HCT116 (cell line): Measurements from ENCODE around the gene ZNF880. TPM values are rescaled to one million over a fixed set of nuclear protein-coding genes. Genes with fewer than 3 reads are reported as not detected.

Source experiments
- ATAC-seq: fragments of 200-7000 bp; cut with Tn5 transposase; 2 replicates; pipeline ENCODE4 v1.9.1; 2020; ENCODE audit warnings: mild to moderate bottlenecking, moderate library complexity
- BruUV-seq: library from RNA; stranded (reverse); fragments of 400-500 nt; replicated peaks from 2 replicates; lab custom pipeline; 2021; lab: Mats Ljungman, UMichigan
- CTCF ChIA-PET: fragments of 300-600 bp; sonication (Branson Sonifier 250); formaldehyde crosslinking; loops from one replicate; lab custom pipeline; 2021; ENCODE audit warnings: antibody characterized with exemption; lab: Charles Lee
- POLR2A ChIA-PET: fragments of 300-600, 350-600 bp; sonication (Branson Sonifier 250); formaldehyde crosslinking; loops from one replicate; lab custom pipeline; 2021; ENCODE audit warnings: antibody characterized with exemption; lab: Charles Lee
- RAD21 ChIA-PET, 2 experiments: fragments of 300-600 bp; sonication (Branson Sonifier 250); formaldehyde crosslinking; loops; one replicate each; lab custom pipeline; 2023; ENCODE audit warnings: low total read pairs in 2 of 2; ENCODE audit not compliant: uncharacterized antibody in 2 of 2, unreplicated experiment in 2 of 2, low non-redundant PET in 1 of 2; lab: Charles Lee
- DNase-seq: peaks from one replicate; pipeline ENCODE4 v3.0.0-alpha.2; 2010; ENCODE audit warnings: low read depth, low spot score
- H2AFZ ChIP-seq: fragments of 200-600 bp; shearing (Covaris generic), sonication (generic); 2 replicates; pipeline ENCODE4 v1.6.1; 2017; ENCODE audit warnings: low read depth, mixed run types, mixed read lengths, antibody characterized with exemption, low read length; ENCODE audit not compliant: poor library complexity, severe bottlenecking
- H3K27ac ChIP-seq: 2 replicates; pipeline ENCODE4 v1.5.1; 2012; ENCODE audit warnings: low read depth, low read length
- H3K27me3 ChIP-seq: fragments of 200-600 bp; sonication (generic); 2 replicates; pipeline ENCODE4 v1.6.1; 2016; ENCODE audit warnings: mixed run types, low read length, mixed read lengths; ENCODE audit not compliant: insufficient read depth
- H3K36me3 ChIP-seq, 2 experiments: fragments of 200-500 bp in 1 of 2; fragments of 200-600 bp in 1 of 2; sonication (Bioruptor generic) in 1 of 2; sonication (generic) in 1 of 2; 2 replicates each; pipeline versions ENCODE4 v1.5.1 to v1.6.1; 2014 to 2016; ENCODE audit warnings: low read length in 2 of 2, inconsistent platforms in 1 of 2, mixed read lengths in 1 of 2, mixed run types in 1 of 2; ENCODE audit not compliant: insufficient read depth in 2 of 2, control insufficient read depth in 1 of 2
- H3K4me1 ChIP-seq, 2 experiments: fragments of 200-600 bp in 1 of 2; sonication (generic) in 1 of 2; 2 replicates each; pipeline versions ENCODE4 v1.5.1 to v1.6.1; 2012 to 2017; ENCODE audit warnings: low read length in 2 of 2, inconsistent platforms in 1 of 2, mild to moderate bottlenecking in 1 of 2, mixed read lengths in 1 of 2, mixed run types in 1 of 2, moderate library complexity in 1 of 2; ENCODE audit not compliant: insufficient read depth in 2 of 2, control insufficient read depth in 1 of 2
- H3K4me2 ChIP-seq: fragments of 200-600 bp; sonication (generic); 2 replicates; pipeline ENCODE4 v1.6.1; 2017; ENCODE audit warnings: mixed run types, low read length, mixed read lengths
- H3K4me3 ChIP-seq, 2 experiments: fragments of 200-600 bp in 1 of 2; sonication (generic) in 1 of 2; replicated peaks in 1 of 2; 2 replicates each; pipeline ENCODE4 v1.5.1; 2011 to 2016; ENCODE audit warnings: low read length in 2 of 2, control low read depth in 1 of 2, low read depth in 1 of 2, mild to moderate bottlenecking in 1 of 2, mixed read lengths in 1 of 2, mixed run types in 1 of 2
- H3K79me2 ChIP-seq: fragments of 200-600 bp; sonication (generic); 2 replicates; pipeline ENCODE4 v1.6.1; 2017; ENCODE audit warnings: mild to moderate bottlenecking, mixed run types, low read length, moderate library complexity, mixed read lengths; ENCODE audit not compliant: insufficient read depth
- H3K9ac ChIP-seq: fragments of 200-600 bp; sonication (generic); 2 replicates; pipeline ENCODE4 v1.6.1; 2016; ENCODE audit warnings: low read length, mixed read lengths
- H3K9me2 ChIP-seq: fragments of 200-600 bp; sonication (generic), shearing (Covaris generic); 2 replicates; pipeline ENCODE4 v1.6.1; 2017; ENCODE audit warnings: mixed run types, mild to moderate bottlenecking, moderate library complexity; ENCODE audit not compliant: insufficient read depth
- H3K9me3 ChIP-seq, 2 experiments: fragments of 200-500 bp in 1 of 2; fragments of 200-600 bp in 1 of 2; sonication (Bioruptor generic) in 1 of 2; sonication (generic) in 1 of 2; 2 replicates each; pipeline ENCODE4 v1.6.1; 2014 to 2017; ENCODE audit warnings: low read length in 2 of 2, mixed read lengths in 2 of 2, inconsistent platforms in 1 of 2, low read depth in 1 of 2, mild to moderate bottlenecking in 1 of 2, mixed run types in 1 of 2, moderate library complexity in 1 of 2; ENCODE audit not compliant: control insufficient read depth in 1 of 2, insufficient read depth in 1 of 2
- H4K20me1 ChIP-seq: fragments of 200-600 bp; sonication (generic), shearing (Covaris generic); 2 replicates; pipeline ENCODE4 v1.6.1; 2017; ENCODE audit warnings: mixed run types, mild to moderate bottlenecking, moderate library complexity; ENCODE audit not compliant: insufficient read depth
- CEBPB ChIP-seq: IDR thresholded peaks from 2 replicates; pipeline ENCODE4 v1.6.1; 2012; ENCODE audit warnings: low read depth
- EGR1 ChIP-seq: IDR thresholded peaks from 2 replicates; pipeline ENCODE4 v1.6.1; 2012; ENCODE audit warnings: low read depth
- EZH2phosphoT487 ChIP-seq: fragments of 200-600 bp; IDR thresholded peaks from 2 replicates; pipeline ENCODE4 v1.6.1; 2018; ENCODE audit warnings: antibody characterized with exemption, borderline replicate concordance
- POLR2A ChIP-seq: IDR thresholded peaks from 2 replicates; pipeline ENCODE4 v1.7.0; 2011; ENCODE audit warnings: borderline replicate concordance; ENCODE audit not compliant: insufficient read depth, insufficient read length; ENCODE audit errors: extremely low read depth
- POLR2AphosphoS5 ChIP-seq: IDR thresholded peaks from 2 replicates; pipeline ENCODE4 v1.6.1; 2011; ENCODE audit warnings: mild to moderate bottlenecking, low read depth, low read length, moderate library complexity
- RAD21 ChIP-seq: IDR thresholded peaks from 2 replicates; pipeline ENCODE4 v1.6.1; 2012; ENCODE audit warnings: low read depth, mild to moderate bottlenecking
- SP1 ChIP-seq: IDR thresholded peaks from 2 replicates; pipeline ENCODE4 v1.6.1; 2012; ENCODE audit warnings: low read depth
- SRF ChIP-seq: IDR thresholded peaks from 2 replicates; pipeline ENCODE4 v1.6.1; 2012; ENCODE audit warnings: low read depth
- ZFX ChIP-seq: fragments of 450-650 bp; IDR thresholded peaks from 2 replicates; pipeline ENCODE4 v1.6.1; 2017
- ZNF274 ChIP-seq: fragments of 200-500 bp; sonication (Bioruptor generic); IDR thresholded peaks from 2 replicates; pipeline ENCODE4 v1.6.1; 2014; ENCODE audit warnings: mild to moderate bottlenecking, low read depth, low read length, inconsistent platforms
- intact Hi-C: fragments of 100-400 bp; cut with micrococcal nuclease; formaldehyde crosslinking; loops from 2 replicates; pipeline ENCODE4 v1.10.0; 2022
- total RNA-seq: library from RNA; stranded (reverse); gene quantifications from one replicate; pipeline ENCODE4 v1.2.1, GENCODE V29; 2021; ENCODE audit not compliant: unreplicated experiment
- TF ChIP-seq, protein P1 (sequence below): IDR thresholded peaks from 2 replicates; pipeline ENCODE4 v1.6.1; 2012; ENCODE audit warnings: low read depth
- TF ChIP-seq, protein P2 (sequence below), 3 experiments: fragments of 200-600 bp in 1 of 3; sonication (generic) in 1 of 3; IDR thresholded peaks in 2 of 3; conservative IDR thresholded peaks in 1 of 3; 2 replicates each; pipeline ENCODE4 v1.5.1; 2012 to 2017; ENCODE audit warnings: low read depth in 2 of 3, low read length in 2 of 3, antibody characterized with exemption in 1 of 3, borderline replicate concordance in 1 of 3, control low read depth in 1 of 3, mild to moderate bottlenecking in 1 of 3, mixed read lengths in 1 of 3, mixed run types in 1 of 3, moderate library complexity in 1 of 3; ENCODE audit not compliant: insufficient read depth in 1 of 3
- TF ChIP-seq, protein P3 (sequence below): IDR thresholded peaks from 2 replicates; pipeline ENCODE4 v1.6.1; 2012
- TF ChIP-seq, protein P4 (sequence below): IDR thresholded peaks from 2 replicates; pipeline ENCODE4 v1.6.1; 2012

The ZNF880 gene
- total RNA-seq, 1 experiment from 2014 or later: not detected

DNA sequence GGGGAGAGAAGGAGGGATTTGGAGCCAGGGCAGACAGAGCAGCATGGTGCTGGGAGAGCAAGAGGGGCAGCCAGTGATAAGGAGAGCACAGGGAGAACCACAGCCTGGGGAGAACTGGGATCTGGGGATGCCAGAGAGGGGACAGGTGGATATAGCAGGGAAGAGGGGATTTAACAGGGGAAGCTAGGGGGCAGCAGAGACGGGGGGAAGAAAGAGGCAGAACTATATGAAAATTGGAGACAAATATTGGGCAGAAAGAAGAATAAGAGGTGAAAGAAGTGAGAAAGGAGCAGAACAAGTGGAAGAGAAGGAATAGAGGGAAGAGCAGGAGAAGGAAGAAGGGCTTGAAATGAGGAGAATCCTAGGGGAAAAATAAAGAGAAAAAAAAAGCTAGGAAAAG, 21.4 kb downstream of the ZNF880 start:
- ATAC-seq: no peak
- TF ChIP-seq RAD21: peak; percentile 20; the same call in 1 of the 2 replicates
- TF ChIP-seq, protein P1, sequence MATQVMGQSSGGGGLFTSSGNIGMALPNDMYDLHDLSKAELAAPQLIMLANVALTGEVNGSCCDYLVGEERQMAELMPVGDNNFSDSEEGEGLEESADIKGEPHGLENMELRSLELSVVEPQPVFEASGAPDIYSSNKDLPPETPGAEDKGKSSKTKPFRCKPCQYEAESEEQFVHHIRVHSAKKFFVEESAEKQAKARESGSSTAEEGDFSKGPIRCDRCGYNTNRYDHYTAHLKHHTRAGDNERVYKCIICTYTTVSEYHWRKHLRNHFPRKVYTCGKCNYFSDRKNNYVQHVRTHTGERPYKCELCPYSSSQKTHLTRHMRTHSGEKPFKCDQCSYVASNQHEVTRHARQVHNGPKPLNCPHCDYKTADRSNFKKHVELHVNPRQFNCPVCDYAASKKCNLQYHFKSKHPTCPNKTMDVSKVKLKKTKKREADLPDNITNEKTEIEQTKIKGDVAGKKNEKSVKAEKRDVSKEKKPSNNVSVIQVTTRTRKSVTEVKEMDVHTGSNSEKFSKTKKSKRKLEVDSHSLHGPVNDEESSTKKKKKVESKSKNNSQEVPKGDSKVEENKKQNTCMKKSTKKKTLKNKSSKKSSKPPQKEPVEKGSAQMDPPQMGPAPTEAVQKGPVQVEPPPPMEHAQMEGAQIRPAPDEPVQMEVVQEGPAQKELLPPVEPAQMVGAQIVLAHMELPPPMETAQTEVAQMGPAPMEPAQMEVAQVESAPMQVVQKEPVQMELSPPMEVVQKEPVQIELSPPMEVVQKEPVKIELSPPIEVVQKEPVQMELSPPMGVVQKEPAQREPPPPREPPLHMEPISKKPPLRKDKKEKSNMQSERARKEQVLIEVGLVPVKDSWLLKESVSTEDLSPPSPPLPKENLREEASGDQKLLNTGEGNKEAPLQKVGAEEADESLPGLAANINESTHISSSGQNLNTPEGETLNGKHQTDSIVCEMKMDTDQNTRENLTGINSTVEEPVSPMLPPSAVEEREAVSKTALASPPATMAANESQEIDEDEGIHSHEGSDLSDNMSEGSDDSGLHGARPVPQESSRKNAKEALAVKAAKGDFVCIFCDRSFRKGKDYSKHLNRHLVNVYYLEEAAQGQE: no peak
- H2AFZ ChIP-seq: no peak overlapping the region
- ChIA-PET POLR2A (no interaction called here), CTCF (no interaction called here), RAD21 (no interaction called here)
- H3K79me2 ChIP-seq: no peaks in the 10 kb centered on the region
- BruUV-seq: no TSS peak
- H3K9me2 ChIP-seq: no peaks in the 10 kb centered on the region
- peaks cover 0 to 10% of the 10 kb centered on the region in 2 experiments; a peak in 2 of 4 replicates for H3K9me3 ChIP-seq
- intact Hi-C loops: no loop called here
- H3K36me3 ChIP-seq: no peaks in the 10 kb centered on the region
- H3K27me3 ChIP-seq: no peaks in the 10 kb centered on the region
- no peak overlapping the region for H3K4me3 ChIP-seq
- DNase-seq: no peak
- no peaks in the 10 kb centered on the region for H3K4me1 ChIP-seq
- no peak overlapping the region for H3K4me2 ChIP-seq
- no peaks in the 10 kb centered on the region for H4K20me1 ChIP-seq
- H3K27ac ChIP-seq: no peak overlapping the region
- no peak overlapping the region for H3K9ac ChIP-seq

DNA sequence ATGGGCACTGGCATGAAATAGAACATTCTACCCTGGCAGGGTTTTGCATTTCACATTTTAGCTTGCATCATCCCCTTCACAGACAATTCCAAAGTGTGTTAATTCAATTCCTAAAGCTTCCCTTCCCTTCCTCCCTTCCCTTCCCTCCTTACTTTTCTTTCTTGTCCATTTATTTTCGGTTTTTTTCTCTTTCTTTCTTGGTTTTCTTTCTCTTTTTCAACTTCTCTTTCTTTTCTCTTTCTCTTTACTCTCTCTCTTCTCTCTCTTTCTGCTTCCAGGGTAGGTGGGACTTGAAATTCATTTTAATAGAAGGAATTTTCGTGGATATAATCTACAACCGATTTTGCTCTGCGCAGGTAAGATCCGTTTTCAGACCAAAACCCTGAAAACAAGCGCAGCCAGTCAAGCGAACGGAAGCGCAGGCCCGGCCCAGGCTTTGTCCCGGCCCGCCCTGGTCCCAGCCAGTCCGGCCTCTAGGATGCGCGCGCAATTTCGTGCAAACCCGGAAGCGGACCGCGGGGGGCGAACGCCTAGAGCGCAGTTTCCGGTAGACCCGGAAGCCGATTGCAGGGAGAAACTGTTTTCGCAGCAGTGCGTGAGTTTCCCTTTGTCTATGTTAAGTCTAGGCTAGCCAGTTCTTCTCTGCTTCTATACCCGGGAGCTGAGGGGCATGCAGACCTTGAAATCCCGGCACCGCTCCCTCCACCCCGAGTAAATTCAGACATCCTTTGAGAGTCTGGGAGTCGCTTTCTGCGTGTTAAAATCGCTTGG, 27.8 kb downstream of the ZNF880 start, which contains the start of gene ZNF528:
Gene ZNF528, plus strand, starts transcription at position 540 of the 771 bp plus-strand sequence. CDS start 4,165 bp downstream, outside the sequence.
- Histone ChIP-seq H3K36me3 (no peaks in the 10 kb centered on the region), H3K79me2 (no peaks in the 10 kb centered on the region), H3K27ac (no peak within 1 kb of the TSS), H3K9ac (no peak within 1 kb of the TSS), H4K20me1 (no peaks in the 10 kb centered on the region), H3K27me3 (no peaks in the 10 kb centered on the region), H3K9me3 (peaks cover 0 to 5% of the 10 kb centered on the region in 2 experiments; a peak in 2 of 4 replicates), H3K9me2 (no peaks in the 10 kb centered on the region), H3K4me2 (no peak within 1 kb of the TSS), H3K4me1 (no peaks in the 10 kb centered on the region), H2AFZ (no peak within 1 kb of the TSS), H3K4me3 (no peak within 1 kb of the TSS)
- ATAC-seq (no peak), DNase-seq (no peak)
- TF ChIP-seq POLR2A (no peak), ZFX (no peak), ZNF274 (no peak), POLR2AphosphoS5 (no peak), RAD21 (no peak), EGR1 (no peak), CEBPB (no peak), SP1 (no peak), SRF (no peak), EZH2phosphoT487 (no peak)
- TF ChIP-seq, protein P2, sequence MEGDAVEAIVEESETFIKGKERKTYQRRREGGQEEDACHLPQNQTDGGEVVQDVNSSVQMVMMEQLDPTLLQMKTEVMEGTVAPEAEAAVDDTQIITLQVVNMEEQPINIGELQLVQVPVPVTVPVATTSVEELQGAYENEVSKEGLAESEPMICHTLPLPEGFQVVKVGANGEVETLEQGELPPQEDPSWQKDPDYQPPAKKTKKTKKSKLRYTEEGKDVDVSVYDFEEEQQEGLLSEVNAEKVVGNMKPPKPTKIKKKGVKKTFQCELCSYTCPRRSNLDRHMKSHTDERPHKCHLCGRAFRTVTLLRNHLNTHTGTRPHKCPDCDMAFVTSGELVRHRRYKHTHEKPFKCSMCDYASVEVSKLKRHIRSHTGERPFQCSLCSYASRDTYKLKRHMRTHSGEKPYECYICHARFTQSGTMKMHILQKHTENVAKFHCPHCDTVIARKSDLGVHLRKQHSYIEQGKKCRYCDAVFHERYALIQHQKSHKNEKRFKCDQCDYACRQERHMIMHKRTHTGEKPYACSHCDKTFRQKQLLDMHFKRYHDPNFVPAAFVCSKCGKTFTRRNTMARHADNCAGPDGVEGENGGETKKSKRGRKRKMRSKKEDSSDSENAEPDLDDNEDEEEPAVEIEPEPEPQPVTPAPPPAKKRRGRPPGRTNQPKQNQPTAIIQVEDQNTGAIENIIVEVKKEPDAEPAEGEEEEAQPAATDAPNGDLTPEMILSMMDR (IDR thresholded peaks at IDR 0.05 in 2 of 3, conservative IDR thresholded peaks at IDR 0.05 in 1 of 3; ENCODE audit: borderline replicate concordance in 1 of 3, insufficient read depth in 1 of 3, low read depth in 2 of 3, low read length in 2 of 3): no peak
- TF ChIP-seq, protein P3, sequence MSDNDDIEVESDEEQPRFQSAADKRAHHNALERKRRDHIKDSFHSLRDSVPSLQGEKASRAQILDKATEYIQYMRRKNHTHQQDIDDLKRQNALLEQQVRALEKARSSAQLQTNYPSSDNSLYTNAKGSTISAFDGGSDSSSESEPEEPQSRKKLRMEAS: no peak
- TF ChIP-seq, protein P4, sequence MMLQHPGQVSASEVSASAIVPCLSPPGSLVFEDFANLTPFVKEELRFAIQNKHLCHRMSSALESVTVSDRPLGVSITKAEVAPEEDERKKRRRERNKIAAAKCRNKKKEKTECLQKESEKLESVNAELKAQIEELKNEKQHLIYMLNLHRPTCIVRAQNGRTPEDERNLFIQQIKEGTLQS: no peak
- CTCF ChIA-PET: no interaction called here
- intact Hi-C loops: no loop called here
- BruUV-seq: no TSS peak
- RAD21 ChIA-PET: no interaction called here
- POLR2A ChIA-PET: no interaction called here
